Liver (tissue), 9 donors: ENCODE results near the gene PPFIA1. TPM values are rescaled to one million over a fixed set of nuclear protein-coding genes. Genes with fewer than 3 reads are reported as not detected.
A peak's percentile ranks its signal among the peaks of the same experiment; 100 is the strongest.
"Not testable (repeated sequence)": the region's sequence is repeated elsewhere in the genome, so short reads cannot be mapped to it uniquely, and the experiment has no call there.

Source experiments
- DNase-seq: peaks from one replicate; pipeline ENCODE4 v3.0.0-alpha.2; 2017; ENCODE audit warnings: low spot score
- H3K27ac ChIP-seq, 2 donors: one replicate each; pipeline ENCODE4 v1.7.0; 2013; ENCODE audit warnings: inconsistent platforms in 2 of 2, low read length in 2 of 2, control low read depth in 1 of 2, low read depth in 1 of 2, mild to moderate bottlenecking in 1 of 2
- H3K27me3 ChIP-seq, 4 donors: one replicate each; pipeline versions ENCODE4 v1.6.1 to v1.7.0; 2013; ENCODE audit warnings: low read length in 3 of 4, inconsistent platforms in 1 of 4, mild to moderate bottlenecking in 1 of 4, moderate library complexity in 1 of 4; ENCODE audit not compliant: control insufficient read depth in 4 of 4, insufficient read depth in 4 of 4
- H3K36me3 ChIP-seq, 4 donors: one replicate each; pipeline versions ENCODE4 v1.6.1 to v1.7.0; 2013; ENCODE audit warnings: low read length in 3 of 4, mild to moderate bottlenecking in 3 of 4, low read depth in 1 of 4, moderate library complexity in 1 of 4; ENCODE audit not compliant: control insufficient read depth in 4 of 4, insufficient read depth in 3 of 4
- H3K4me1 ChIP-seq, 4 donors: one replicate each; pipeline versions ENCODE4 v1.6.1 to v1.7.0; 2013; ENCODE audit warnings: low read length in 3 of 4, mild to moderate bottlenecking in 3 of 4, moderate library complexity in 1 of 4; ENCODE audit not compliant: control insufficient read depth in 4 of 4, insufficient read depth in 4 of 4
- H3K4me3 ChIP-seq, 3 donors: one replicate each; pipeline versions ENCODE4 v1.6.1 to v1.7.0; 2013; ENCODE audit warnings: low read length in 3 of 3, control low read depth in 1 of 3, low read depth in 1 of 3, mild to moderate bottlenecking in 1 of 3
- H3K9ac ChIP-seq, 2 donors: one replicate each; pipeline ENCODE4 v1.7.0; 2013; ENCODE audit warnings: low read length in 2 of 2, mild to moderate bottlenecking in 2 of 2, moderate library complexity in 2 of 2, control low read depth in 1 of 2, low read depth in 1 of 2
- H3K9me3 ChIP-seq, 4 donors: one replicate each; pipeline versions ENCODE4 v1.6.1 to v1.7.0; 2013; ENCODE audit warnings: low read length in 3 of 4; ENCODE audit not compliant: control insufficient read depth in 4 of 4
- CTCF ChIP-seq: fragments of 150-350 bp; IDR thresholded peaks from 2 replicates; pipeline ENCODE4 v1.5.1; 2017; ENCODE audit warnings: improper control_type of control experiment, low read depth, low read length; ENCODE audit not compliant: missing input control
- FOXA1 ChIP-seq: IDR thresholded peaks from 2 replicates; pipeline ENCODE4 v1.6.1; 2016; ENCODE audit warnings: antibody characterized with exemption
- GABPA ChIP-seq, 2 donors: IDR thresholded peaks in 1 of 2; conservative IDR thresholded peaks in 1 of 2; 2 replicates each; pipeline ENCODE4 v1.6.1; 2016; ENCODE audit warnings: antibody characterized with exemption in 2 of 2, mild to moderate bottlenecking in 1 of 2, moderate library complexity in 1 of 2
- HNF4A ChIP-seq, 2 donors: conservative IDR thresholded peaks; 2 replicates each; pipeline ENCODE4 v1.6.1; 2016; ENCODE audit warnings: antibody characterized with exemption in 2 of 2, mild to moderate bottlenecking in 2 of 2
- HNF4G ChIP-seq: IDR thresholded peaks from 2 replicates; pipeline ENCODE4 v1.6.1; 2016; ENCODE audit warnings: antibody characterized with exemption
- JUND ChIP-seq, 2 donors: IDR thresholded peaks; 2 replicates each; pipeline ENCODE4 v1.6.1; 2016; ENCODE audit warnings: antibody characterized with exemption in 2 of 2
- NR2F2 ChIP-seq: IDR thresholded peaks from 2 replicates; pipeline ENCODE4 v1.6.1; 2016; ENCODE audit warnings: antibody characterized with exemption
- RAD21 ChIP-seq, 2 donors: IDR thresholded peaks; 2 replicates each; pipeline ENCODE4 v1.6.1; 2016; ENCODE audit warnings: antibody characterized with exemption in 2 of 2, mild to moderate bottlenecking in 2 of 2
- RXRA ChIP-seq, 2 donors: IDR thresholded peaks; 2 replicates each; pipeline ENCODE4 v1.6.1; 2017 to 2018; ENCODE audit warnings: antibody characterized with exemption in 2 of 2, mild to moderate bottlenecking in 1 of 2
- SP1 ChIP-seq: IDR thresholded peaks from 2 replicates; pipeline ENCODE4 v1.6.1; 2018; ENCODE audit warnings: antibody characterized with exemption, mild to moderate bottlenecking
- TAF1 ChIP-seq: conservative IDR thresholded peaks from 2 replicates; pipeline ENCODE4 v1.6.1; 2016; ENCODE audit warnings: antibody characterized with exemption, mild to moderate bottlenecking
- YY1 ChIP-seq: IDR thresholded peaks from 2 replicates; pipeline ENCODE4 v1.6.1; 2016; ENCODE audit warnings: antibody characterized with exemption, mild to moderate bottlenecking
- WGBS: extraction: QIAGEN DNeasy Blood & Tissue Kit; methylation state at CpG from one replicate; pipeline ENCODE4 v1.1.7; 2013; 5-methylcytosine and 5-hydroxymethylcytosine counted together
- polyA plus RNA-seq, 2 donors: library from polyadenylated mRNA; stranded (reverse) in 1 of 2; unstranded in 1 of 2; fragments of 200-250 nt in 1 of 2; fragments of >200 nt in 1 of 2; fragmentation: Nextera tagmentation in 1 of 2; extraction: Ambion mirVana in 1 of 2; gene quantifications; one replicate each; pipeline versions ENCODE4 v1.2.1 to v1.2.3, GENCODE V29; 2013 to 2015
- total RNA-seq, 2 donors: library from RNA; depleted of rRNA; stranded (reverse); fragments of >200 nt; gene quantifications; one replicate each; pipeline ENCODE4 v1.2.3, GENCODE V29; 2014
- TF ChIP-seq, protein P1 (sequence below): IDR thresholded peaks from 2 replicates; pipeline ENCODE4 v1.6.1; 2016; ENCODE audit warnings: antibody characterized with exemption, mild to moderate bottlenecking
- TF ChIP-seq, protein P2 (sequence below): IDR thresholded peaks from 2 replicates; pipeline ENCODE4 v1.6.1; 2016; ENCODE audit warnings: antibody characterized with exemption
- donor health status: healthy.
- donor health status: healthy.
- donor health status: healthy.
- donor health status: healthy.
- donor health status: healthy.

Gene PPFIA1
- total and polyA plus RNA-seq, 4 donors = 9.9 to 39.6 (median 14.5) TPM

GRCh38 chr11:70292166-70292565 is 21.7 kb downstream of the PPFIA1 start:
- Histone ChIP-seq H3K36me3 (peaks cover 1 to 10% (median 3%) of the 10 kb centered on the region in 4 donors), H3K4me3 (no peak overlapping the region), H3K9me3 (no peaks in the 10 kb centered on the region), H3K27me3 (no peaks in the 10 kb centered on the region), H3K9ac (no peak overlapping the region), H3K4me1 (peaks cover 0 to 7% (median 2%) of the 10 kb centered on the region in 4 donors), H3K27ac (no peak overlapping the region)
- DNase-seq = no peak
- 96% methylated on average over 8 of the region's 8 CpGs for WGBS
- TF ChIP-seq RAD21 (IDR thresholded peaks at IDR 0.05) (no peak), NR2F2 (no peak), JUND (IDR thresholded peaks at IDR 0.05) (no peak), TAF1 (no peak), CTCF (no peak), GABPA (IDR thresholded peaks at IDR 0.05 in 1 of 2, conservative IDR thresholded peaks at IDR 0.05 in 1 of 2) (no peak), SP1 (no peak), HNF4G (no peak)
- TF ChIP-seq, protein P1, sequence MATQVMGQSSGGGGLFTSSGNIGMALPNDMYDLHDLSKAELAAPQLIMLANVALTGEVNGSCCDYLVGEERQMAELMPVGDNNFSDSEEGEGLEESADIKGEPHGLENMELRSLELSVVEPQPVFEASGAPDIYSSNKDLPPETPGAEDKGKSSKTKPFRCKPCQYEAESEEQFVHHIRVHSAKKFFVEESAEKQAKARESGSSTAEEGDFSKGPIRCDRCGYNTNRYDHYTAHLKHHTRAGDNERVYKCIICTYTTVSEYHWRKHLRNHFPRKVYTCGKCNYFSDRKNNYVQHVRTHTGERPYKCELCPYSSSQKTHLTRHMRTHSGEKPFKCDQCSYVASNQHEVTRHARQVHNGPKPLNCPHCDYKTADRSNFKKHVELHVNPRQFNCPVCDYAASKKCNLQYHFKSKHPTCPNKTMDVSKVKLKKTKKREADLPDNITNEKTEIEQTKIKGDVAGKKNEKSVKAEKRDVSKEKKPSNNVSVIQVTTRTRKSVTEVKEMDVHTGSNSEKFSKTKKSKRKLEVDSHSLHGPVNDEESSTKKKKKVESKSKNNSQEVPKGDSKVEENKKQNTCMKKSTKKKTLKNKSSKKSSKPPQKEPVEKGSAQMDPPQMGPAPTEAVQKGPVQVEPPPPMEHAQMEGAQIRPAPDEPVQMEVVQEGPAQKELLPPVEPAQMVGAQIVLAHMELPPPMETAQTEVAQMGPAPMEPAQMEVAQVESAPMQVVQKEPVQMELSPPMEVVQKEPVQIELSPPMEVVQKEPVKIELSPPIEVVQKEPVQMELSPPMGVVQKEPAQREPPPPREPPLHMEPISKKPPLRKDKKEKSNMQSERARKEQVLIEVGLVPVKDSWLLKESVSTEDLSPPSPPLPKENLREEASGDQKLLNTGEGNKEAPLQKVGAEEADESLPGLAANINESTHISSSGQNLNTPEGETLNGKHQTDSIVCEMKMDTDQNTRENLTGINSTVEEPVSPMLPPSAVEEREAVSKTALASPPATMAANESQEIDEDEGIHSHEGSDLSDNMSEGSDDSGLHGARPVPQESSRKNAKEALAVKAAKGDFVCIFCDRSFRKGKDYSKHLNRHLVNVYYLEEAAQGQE = no peak
- TF ChIP-seq, protein P2, sequence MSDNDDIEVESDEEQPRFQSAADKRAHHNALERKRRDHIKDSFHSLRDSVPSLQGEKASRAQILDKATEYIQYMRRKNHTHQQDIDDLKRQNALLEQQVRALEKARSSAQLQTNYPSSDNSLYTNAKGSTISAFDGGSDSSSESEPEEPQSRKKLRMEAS = no peak

GRCh38 chr11:70292863-70293262 is 22.4 kb downstream of the PPFIA1 start:
- Histone ChIP-seq H3K27ac (no peak overlapping the region), H3K4me3 (no peak overlapping the region), H3K4me1 (peaks cover 0 to 7% (median 2%) of the 10 kb centered on the region in 4 donors), H3K9me3 (no peaks in the 10 kb centered on the region), H3K36me3 (peaks cover 0 to 10% (median 3%) of the 10 kb centered on the region in 4 donors), H3K9ac (no peak overlapping the region), H3K27me3 (no peaks in the 10 kb centered on the region)
- no peak for DNase-seq
- no peak for TF ChIP-seq HNF4G
- no peak for TF ChIP-seq SP1
- TF ChIP-seq YY1 = no peak
- no peak for TF ChIP-seq FOXA1
- no peak for TF ChIP-seq RAD21 (IDR thresholded peaks at IDR 0.05)
- TF ChIP-seq, protein P1 = no peak
- TF ChIP-seq HNF4A (conservative IDR thresholded peaks at IDR 0.05) = peak in 1 of 2 donors; percentile 20
- no peak for TF ChIP-seq NR2F2
- peak in 1 of 2 donors; percentile 35 for TF ChIP-seq RXRA (IDR thresholded peaks at IDR 0.05)
- WGBS = 70% methylated on average over 6 of the region's 6 CpGs

- peaks cover 1 to 11% (median 6%) of the 10 kb centered on the region in 4 donors for H3K36me3 ChIP-seq
- 95% methylated on average over 28 of the region's 29 CpGs for WGBS
- DNase-seq, H3K9me3 ChIP-seq, H3K4me1 ChIP-seq, H3K27me3 ChIP-seq, H3K9ac ChIP-seq, H3K27ac ChIP-seq, H3K4me3 ChIP-seq: not testable (repeated sequence)
These were observed 24.7 kb downstream of the PPFIA1 start for GRCh38 chr11:70295166-70295565.
